H1 (cell line): ENCODE data around the gene GFPT1. TPM values are rescaled to one million over a fixed set of nuclear protein-coding genes. Genes with fewer than 3 reads are reported as not detected.
A peak's percentile ranks its signal among the peaks of the same experiment; 100 is the strongest.

Experiments used
- CTCF ChIA-PET: fragments of 300-600 bp; sonication (Branson Sonifier 250); formaldehyde crosslinking; loops from one replicate; lab custom pipeline; 2021; ENCODE audit not compliant: partially characterized antibody; lab: Charles Lee
- POLR2A ChIA-PET: fragments of 300-600 bp; sonication (Branson Sonifier 250); formaldehyde crosslinking; loops from one replicate; lab custom pipeline; 2021; ENCODE audit warnings: inconsistent platforms; ENCODE audit not compliant: partially characterized antibody; lab: Charles Lee
- DNase-seq, 2 experiments: peaks; one replicate each; pipeline versions ENCODE4 v3.0.0 to v3.0.0-alpha.2; 2010 to 2022; ENCODE audit warnings: low spot score in 2 of 2, low read depth in 1 of 2, mixed read lengths in 1 of 2
- FAIRE-seq: peaks from 2 replicates; lab custom pipeline; 2011; peaks lifted over from hg19 to GRCh38; lab: Jason Lieb, UNC
- H2AFZ ChIP-seq: 2 replicates; pipeline ENCODE4 v1.8.1; 2012; ENCODE audit warnings: low read length, inconsistent platforms
- H2AK5ac ChIP-seq: 2 replicates; pipeline ENCODE4 v1.6.1; 2013; ENCODE audit warnings: low read depth, low read length
- H2BK120ac ChIP-seq: replicated peaks from 2 replicates; pipeline ENCODE3; 2013; ENCODE audit warnings: low read depth, low read length, inconsistent platforms
- H2BK12ac ChIP-seq: 2 replicates; pipeline ENCODE4 v1.6.1; 2013; ENCODE audit warnings: low read depth, low read length
- H2BK15ac ChIP-seq: 2 replicates; pipeline ENCODE4 v1.6.1; 2013; ENCODE audit warnings: low read length
- H2BK20ac ChIP-seq: 2 replicates; pipeline ENCODE4 v1.6.1; 2013; ENCODE audit warnings: low read length
- H2BK5ac ChIP-seq: 2 replicates; pipeline ENCODE4 v1.6.1; 2013; ENCODE audit warnings: low read depth, low read length
- H3K14ac ChIP-seq: 2 replicates; pipeline ENCODE4 v1.6.1; 2013; ENCODE audit warnings: inconsistent platforms; ENCODE audit not compliant: insufficient read length
- H3K18ac ChIP-seq: 2 replicates; pipeline ENCODE4 v1.6.1; 2013; ENCODE audit warnings: low read length; ENCODE audit errors: extremely low read depth
- H3K23ac ChIP-seq: 2 replicates; pipeline ENCODE4 v1.6.1; 2013; ENCODE audit warnings: inconsistent platforms; ENCODE audit not compliant: insufficient read length
- H3K23me2 ChIP-seq: 2 replicates; pipeline ENCODE4 v1.6.1; 2013; ENCODE audit warnings: low read depth, low read length
- H3K27ac ChIP-seq: 2 replicates; pipeline ENCODE4 v1.6.1; 2011; ENCODE audit warnings: low read depth, low read length, inconsistent platforms
- H3K27me3 ChIP-seq, 4 experiments: replicated peaks in 1 of 4; 1 replicate in 1 of 4; 2 replicates in 3 of 4; pipeline versions ENCODE4 v1.6.1 to v1.8.1; 2011 to 2013; ENCODE audit warnings: low read length in 3 of 4, mild to moderate bottlenecking in 3 of 4, inconsistent platforms in 2 of 4, mixed read lengths in 2 of 4, moderate library complexity in 1 of 4; ENCODE audit not compliant: control insufficient read depth in 3 of 4, insufficient read depth in 3 of 4; ENCODE audit errors: extremely low read depth in 1 of 4
- H3K36me3 ChIP-seq, 4 experiments: 2 replicates each; pipeline versions ENCODE4 v1.6.1 to v1.8.1; 2011 to 2013; ENCODE audit warnings: mild to moderate bottlenecking in 4 of 4, low read length in 3 of 4, moderate library complexity in 2 of 4, control low read depth in 1 of 4, inconsistent platforms in 1 of 4; ENCODE audit not compliant: insufficient read depth in 4 of 4, control insufficient read depth in 2 of 4
- H3K4ac ChIP-seq: replicated peaks from 2 replicates; pipeline ENCODE3; 2013; ENCODE audit warnings: low read length, low read depth, mixed read lengths, inconsistent platforms; ENCODE audit not compliant: insufficient read length
- H3K4me1 ChIP-seq, 4 experiments: replicated peaks in 1 of 4; 1 replicate in 1 of 4; 2 replicates in 3 of 4; pipeline versions ENCODE4 v1.6.1 to v1.8.1; 2011 to 2013; ENCODE audit warnings: low read length in 3 of 4, inconsistent platforms in 2 of 4, mixed read lengths in 1 of 4; ENCODE audit not compliant: insufficient read depth in 4 of 4, control insufficient read depth in 3 of 4
- H3K4me2 ChIP-seq, 2 experiments: 2 replicates each; pipeline versions ENCODE4 v1.6.1 to v1.8.1; 2011 to 2013; ENCODE audit warnings: low read depth in 2 of 2, low read length in 2 of 2, control low read depth in 1 of 2, inconsistent platforms in 1 of 2, mild to moderate bottlenecking in 1 of 2; ENCODE audit not compliant: insufficient read depth in 1 of 2
- H3K4me3 ChIP-seq, 4 experiments: fragments of 200-600, 300-600 bp in 1 of 4; sonication (generic), shearing (Covaris generic), sonication (Bioruptor Twin) in 1 of 4; 2 replicates each; pipeline versions ENCODE4 v1.5.1 to v1.8.1; 2011 to 2016; ENCODE audit warnings: low read length in 4 of 4, low read depth in 3 of 4, control low read depth in 2 of 4, inconsistent platforms in 2 of 4, mild to moderate bottlenecking in 2 of 4, mixed read lengths in 1 of 4, moderate library complexity in 1 of 4; ENCODE audit not compliant: insufficient read depth in 2 of 4; ENCODE audit errors: extremely low read depth in 1 of 4
- H3K56ac ChIP-seq: replicated peaks from 2 replicates; pipeline ENCODE3; 2013; ENCODE audit warnings: low read depth, mild to moderate bottlenecking, mixed read lengths, low read length, inconsistent platforms; ENCODE audit not compliant: insufficient read length
- H3K79me1 ChIP-seq: 2 replicates; pipeline ENCODE4 v1.6.1; 2013; ENCODE audit warnings: low read depth, low read length, control low read depth
- H3K79me2 ChIP-seq, 2 experiments: 2 replicates each; pipeline versions ENCODE4 v1.6.1 to v1.8.1; 2012 to 2013; ENCODE audit warnings: low read length in 2 of 2, mild to moderate bottlenecking in 2 of 2, inconsistent platforms in 1 of 2; ENCODE audit not compliant: insufficient read depth in 2 of 2, control insufficient read depth in 1 of 2
- H3K9ac ChIP-seq, 4 experiments: replicated peaks in 1 of 4; 1 replicate in 1 of 4; 2 replicates in 3 of 4; pipeline versions ENCODE4 v1.6.1 to v1.8.1; 2011 to 2013; ENCODE audit warnings: low read depth in 3 of 4, low read length in 3 of 4, control low read depth in 2 of 4, mild to moderate bottlenecking in 2 of 4, moderate library complexity in 2 of 4, inconsistent platforms in 1 of 4; ENCODE audit errors: extremely low read depth in 1 of 4
- H3K9me3 ChIP-seq, 2 experiments: 2 replicates each; pipeline versions ENCODE4 v1.6.1 to v1.8.1; 2012 to 2013; ENCODE audit warnings: mild to moderate bottlenecking in 2 of 2, moderate library complexity in 2 of 2, control low read depth in 1 of 2, inconsistent platforms in 1 of 2, low read depth in 1 of 2, low read length in 1 of 2, mixed read lengths in 1 of 2; ENCODE audit not compliant: insufficient read depth in 2 of 2
- H4K20me1 ChIP-seq, 2 experiments: replicated peaks in 1 of 2; 2 replicates each; pipeline versions ENCODE3 to v1.8.1; 2011 to 2013; ENCODE audit warnings: inconsistent platforms in 2 of 2, low read length in 2 of 2, mild to moderate bottlenecking in 1 of 2; ENCODE audit not compliant: insufficient read depth in 2 of 2, control insufficient read depth in 1 of 2
- H4K5ac ChIP-seq: 2 replicates; pipeline ENCODE4 v1.6.1; 2013; ENCODE audit warnings: low read length, low read depth, mixed read lengths, inconsistent platforms; ENCODE audit not compliant: insufficient read length
- H4K8ac ChIP-seq: 2 replicates; pipeline ENCODE4 v1.8.0; 2013; ENCODE audit warnings: mild to moderate bottlenecking, moderate library complexity, low read length, inconsistent platforms; ENCODE audit not compliant: insufficient read depth; ENCODE audit errors: extremely low read depth
- H4K91ac ChIP-seq: replicated peaks from 2 replicates; pipeline ENCODE3; 2013; ENCODE audit warnings: low read length, mixed read lengths, inconsistent platforms; ENCODE audit not compliant: insufficient read length
- BACH1 ChIP-seq: IDR thresholded peaks from 2 replicates; pipeline ENCODE4 v1.6.1; 2012; ENCODE audit warnings: low read length, improper control_type of control experiment
- CHD2 ChIP-seq: IDR thresholded peaks from 2 replicates; pipeline ENCODE4 v1.6.1; 2012; ENCODE audit warnings: low read length, improper control_type of control experiment
- NRF1 ChIP-seq: IDR thresholded peaks from 2 replicates; pipeline ENCODE4 v1.6.1; 2011; ENCODE audit warnings: mild to moderate bottlenecking, low read depth, low read length, improper control_type of control experiment
- POLR2A ChIP-seq, 2 experiments: IDR thresholded peaks; 1 replicate in 1 of 2; 2 replicates in 1 of 2; pipeline ENCODE4 v1.6.1; 2011; ENCODE audit warnings: low read depth in 2 of 2, low read length in 2 of 2, mild to moderate bottlenecking in 2 of 2; ENCODE audit errors: control extremely low read depth in 1 of 2
- RFX5 ChIP-seq: IDR thresholded peaks from 2 replicates; pipeline ENCODE4 v1.6.1; 2011; ENCODE audit warnings: low read depth, low read length, improper control_type of control experiment, borderline replicate concordance
- SP2 ChIP-seq: IDR thresholded peaks from 2 replicates; pipeline ENCODE4 v1.6.1; 2012; ENCODE audit warnings: mild to moderate bottlenecking, low read length, inconsistent platforms
- WGBS, 2 experiments: shearing (Covaris generic) in 1 of 2; methylation state at CpG; one replicate each; pipeline versions ENCODE4 v1.1.6 to v1.1.7; 2013 to 2015; ENCODE audit warnings: low lambda C conversion rate in 2 of 2, mixed read lengths in 2 of 2, inconsistent platforms in 1 of 2, low coverage in 1 of 2, missing lambda C conversion rate in 1 of 2; ENCODE audit not compliant: insufficient replicate concordance in 2 of 2, insufficient coverage in 1 of 2, insufficient read length in 1 of 2; ENCODE audit errors: extremely low coverage in 1 of 2, missing lambda C conversion rate in 1 of 2; 5-methylcytosine and 5-hydroxymethylcytosine counted together
- polyA plus RNA-seq, 7 experiments: library from polyadenylated mRNA; depleted of rRNA in 3 of 7; stranded (reverse) in 5 of 7; unstranded in 2 of 7; fragments of >200 nt in 5 of 7; fragments of 200-250 nt in 2 of 7; gene quantifications; 1 replicate in 5 of 7; 2 replicates in 1 of 7; 4 replicates in 1 of 7; pipeline versions ENCODE4 v1.2.1 to v1.2.3, GENCODE V29; 2011 to 2013; ENCODE audit warnings: missing spikeins in 2 of 7, mixed read lengths in 2 of 7
- total RNA-seq: library from RNA; stranded (reverse); fragmentation: NEBNext Ultra II Directional; extraction: Animal tissue kit (Norgen Biotek cat#: 25700); gene quantifications from 2 replicates; pipeline ENCODE4 v1.2.1, GENCODE V29; 2021
- TF ChIP-seq, protein P1 (sequence below), 3 experiments: IDR thresholded peaks; 1 replicate in 2 of 3; 2 replicates in 1 of 3; pipeline versions ENCODE4 v1.5.1 to v1.6.1; 2011; ENCODE audit warnings: low read length in 3 of 3, mild to moderate bottlenecking in 3 of 3, inconsistent platforms in 2 of 3, low read depth in 1 of 3, moderate library complexity in 1 of 3; ENCODE audit not compliant: insufficient read depth in 1 of 3; ENCODE audit errors: control extremely low read depth in 1 of 3

The GFPT1 gene
- total and polyA plus RNA-seq, 2 of the 8 experiments (the other 6 are each of a cell fraction or from before 2014, with no cell fraction given) = 13.3 to 76.2 TPM

DNA sequence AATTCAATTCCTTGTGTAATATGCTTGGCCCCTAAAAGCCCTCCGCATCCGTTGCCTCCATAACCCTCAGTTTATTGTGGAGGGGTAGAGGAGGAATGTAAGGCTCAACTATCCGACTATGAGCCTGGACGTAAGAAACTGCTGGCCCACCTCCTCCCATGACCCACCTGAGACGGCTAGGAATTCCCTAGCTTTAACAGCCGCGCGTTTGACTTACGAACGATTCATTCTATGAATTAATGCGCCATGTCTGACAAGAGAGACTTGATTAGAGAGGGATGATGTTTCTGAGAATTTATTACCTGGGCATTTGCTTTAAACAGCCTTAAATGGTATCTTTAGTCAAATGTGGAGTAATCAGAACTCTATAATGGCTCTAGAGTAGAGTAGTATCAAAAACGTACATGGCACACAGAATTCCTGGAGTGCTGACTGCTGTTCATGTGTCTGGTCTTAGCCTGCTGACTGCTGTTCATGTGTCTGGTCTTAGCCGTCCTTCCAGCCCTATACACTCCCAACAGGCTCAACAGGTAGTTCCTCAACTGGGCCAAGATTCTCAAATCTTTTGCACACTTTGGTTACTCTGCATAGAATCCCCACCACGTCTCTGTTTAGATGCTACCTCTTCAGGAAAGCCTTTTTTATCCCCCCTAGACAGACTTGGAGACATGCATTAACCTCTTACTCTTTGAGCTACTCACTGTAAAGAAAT, 899 bp upstream of the GFPT1 start:
- Histone ChIP-seq H3K9ac (peak overlapping the region in 3 of 4 experiments; percentile 0 to 42 (median 38); a peak in 4 of 7 replicates), H3K27ac (no peak overlapping the region), H3K79me1 (no peaks in the 10 kb centered on the region), H2BK120ac (no peak overlapping the region), H2BK12ac (0 out of 2 replicates have a peak overlapping the region, but pooled peaks have one; percentile 35), H3K14ac (no peak overlapping the region), H3K27me3 (no peaks in the 10 kb centered on the region), H3K4me1 (peaks cover 0 to 5% (median 0%) of the 10 kb centered on the region in 4 experiments; a peak in 3 of 7 replicates), H3K56ac (no peak overlapping the region), H4K5ac (no peak overlapping the region), H3K23ac (no peak overlapping the region), H3K4ac (no peak overlapping the region), H2BK5ac (0 out of 2 replicates have a peak overlapping the region, but pooled peaks have one; percentile 35), H3K79me2 (peaks cover 0 to 35% of the 10 kb centered on the region in 2 experiments; a peak in 3 of 4 replicates), H3K36me3 (peaks cover 0 to under 1% (median 0%) of the 10 kb centered on the region in 4 experiments; a peak in 1 of 8 replicates), H3K4me2 (peak overlapping the region; percentile 71 to 76), H4K91ac (no peak overlapping the region), H3K23me2 (peaks cover 2% of the 10 kb centered on the region; the same call in 1 of the 2 replicates), H3K9me3 (no peaks in the 10 kb centered on the region), H2AK5ac (no peak overlapping the region), H2BK15ac (no peak overlapping the region), H4K8ac (no peak overlapping the region), H4K20me1 (peaks cover 0 to 2% of the 10 kb centered on the region in 2 experiments), H2BK20ac (no peak overlapping the region; the same call in 1 of the 2 replicates), H3K18ac (0 out of 2 replicates have a peak overlapping the region, but pooled peaks have one; percentile 51), H2AFZ (no peak overlapping the region), H3K4me3 (peak overlapping the region; percentile 65 to 77 (median 67))
- FAIRE-seq (no peak), DNase-seq (no peak)
- no peak for TF ChIP-seq SP2
- TF ChIP-seq, protein P1, sequence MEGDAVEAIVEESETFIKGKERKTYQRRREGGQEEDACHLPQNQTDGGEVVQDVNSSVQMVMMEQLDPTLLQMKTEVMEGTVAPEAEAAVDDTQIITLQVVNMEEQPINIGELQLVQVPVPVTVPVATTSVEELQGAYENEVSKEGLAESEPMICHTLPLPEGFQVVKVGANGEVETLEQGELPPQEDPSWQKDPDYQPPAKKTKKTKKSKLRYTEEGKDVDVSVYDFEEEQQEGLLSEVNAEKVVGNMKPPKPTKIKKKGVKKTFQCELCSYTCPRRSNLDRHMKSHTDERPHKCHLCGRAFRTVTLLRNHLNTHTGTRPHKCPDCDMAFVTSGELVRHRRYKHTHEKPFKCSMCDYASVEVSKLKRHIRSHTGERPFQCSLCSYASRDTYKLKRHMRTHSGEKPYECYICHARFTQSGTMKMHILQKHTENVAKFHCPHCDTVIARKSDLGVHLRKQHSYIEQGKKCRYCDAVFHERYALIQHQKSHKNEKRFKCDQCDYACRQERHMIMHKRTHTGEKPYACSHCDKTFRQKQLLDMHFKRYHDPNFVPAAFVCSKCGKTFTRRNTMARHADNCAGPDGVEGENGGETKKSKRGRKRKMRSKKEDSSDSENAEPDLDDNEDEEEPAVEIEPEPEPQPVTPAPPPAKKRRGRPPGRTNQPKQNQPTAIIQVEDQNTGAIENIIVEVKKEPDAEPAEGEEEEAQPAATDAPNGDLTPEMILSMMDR (IDR thresholded peaks at IDR 0.05; ENCODE audit: control extremely low read depth in 1 of 3, insufficient read depth in 1 of 3, low read depth in 1 of 3, low read length in 3 of 3) = no peak
- no peak for TF ChIP-seq BACH1
- TF ChIP-seq POLR2A (IDR thresholded peaks at IDR 0.05; ENCODE audit: control extremely low read depth in 1 of 2, low read depth in 2 of 2, low read length in 2 of 2) = no peak
- no peak for TF ChIP-seq NRF1
- no peak for TF ChIP-seq CHD2
- no peak for TF ChIP-seq RFX5
- POLR2A ChIA-PET = interaction anchor here (1.3 kb wide), 1 partner anchor 49 kb away, joined by 3 read pairs; the partner anchor contains the start of gene NFU1
- CTCF ChIA-PET = interaction anchor here (0.6 to 4.5 kb wide), 2 partner anchors 11 to 44 kb away, joined by 3 to 24 read pairs; no protein-coding TSS in a partner anchor
- WGBS, 2 experiments = 76% methylated on average over 14 of the region's 14 CpGs; no CpG with 5 or more reads in 1 of the 2 experiments
